GM23338 (cell line): ENCODE measurements around the gene NFIC. TPM values are rescaled to one million over a fixed set of nuclear protein-coding genes. Genes with fewer than 3 reads are reported as not detected.

Experiments used
- ATAC-seq: fragments of 200-7000 bp; cut with Tn5 transposase; 3 replicates; pipeline ENCODE4 v1.9.1; 2020
- DNase-seq: peaks from one replicate; pipeline ENCODE4 v3.0.0-alpha.2; 2015; ENCODE audit warnings: low spot score
- H2AFZ ChIP-seq: fragments of 200-600 bp; sonication (generic); 2 replicates; pipeline ENCODE4 v1.8.0; 2016; ENCODE audit warnings: antibody characterized with exemption, mild to moderate bottlenecking, moderate library complexity
- H3F3A ChIP-seq: fragments of 200-600 bp; sonication (generic); replicated peaks from 2 replicates; pipeline ENCODE4 v1.8.0; 2017; ENCODE audit warnings: antibody characterized with exemption, mixed run types, low read depth
- H3K27ac ChIP-seq: fragments of 200-600 bp; sonication (generic); 2 replicates; pipeline ENCODE4 v1.6.1; 2016; ENCODE audit warnings: low read depth
- H3K27me3 ChIP-seq: fragments of 200-600 bp; sonication (generic); 2 replicates; pipeline ENCODE4 v1.8.0; 2016; ENCODE audit warnings: mild to moderate bottlenecking, mixed run types, moderate library complexity; ENCODE audit not compliant: insufficient read depth
- H3K36me3 ChIP-seq: fragments of 200-600 bp; sonication (generic); 2 replicates; pipeline ENCODE4 v1.8.0; 2016; ENCODE audit warnings: mild to moderate bottlenecking; ENCODE audit not compliant: insufficient read depth
- H3K4me1 ChIP-seq: fragments of 200-600 bp; sonication (generic); 2 replicates; pipeline ENCODE4 v1.8.0; 2016; ENCODE audit warnings: mild to moderate bottlenecking, moderate library complexity; ENCODE audit not compliant: insufficient read depth
- H3K4me2 ChIP-seq: fragments of 200-600 bp; sonication (generic); 2 replicates; pipeline ENCODE4 v1.7.1; 2017; ENCODE audit warnings: mixed run types
- H3K4me3 ChIP-seq: fragments of 200-600 bp; sonication (generic); 2 replicates; pipeline ENCODE4 v1.6.1; 2016; ENCODE audit warnings: mixed run types
- H3K79me2 ChIP-seq: fragments of 200-600 bp; sonication (generic); replicated peaks from 2 replicates; pipeline ENCODE4 v1.8.0; 2017; ENCODE audit warnings: mild to moderate bottlenecking; ENCODE audit not compliant: insufficient read depth
- H3K9me2 ChIP-seq: fragments of 200-600 bp; sonication (generic); 2 replicates; pipeline ENCODE4 v1.8.0; 2017; ENCODE audit not compliant: insufficient read depth
- H4K20me1 ChIP-seq: fragments of 200-600 bp; sonication (generic); replicated peaks from 2 replicates; pipeline ENCODE4 v1.8.0; 2017; ENCODE audit warnings: mild to moderate bottlenecking; ENCODE audit not compliant: insufficient read depth
- H3K27ac Mint-ChIP-seq: 2 replicates; pipeline ENCODE4 v1.8.0; 2020; ENCODE audit warnings: inconsistent platforms, mild to moderate bottlenecking, moderate library complexity, mixed read lengths
- H3K27me3 Mint-ChIP-seq: 3 replicates; pipeline ENCODE4 v1.8.0; 2022; ENCODE audit warnings: low read depth, mild to moderate bottlenecking, moderate library complexity, mixed read lengths, inconsistent platforms; ENCODE audit not compliant: insufficient read depth, poor library complexity
- H3K36me3 Mint-ChIP-seq: 3 replicates; pipeline ENCODE4 v1.8.0; 2021; ENCODE audit warnings: low read depth, mild to moderate bottlenecking, inconsistent platforms, moderate library complexity, mixed read lengths
- H3K4me1 Mint-ChIP-seq: 3 replicates; pipeline ENCODE4 v1.8.0; 2020; ENCODE audit warnings: mild to moderate bottlenecking, inconsistent platforms, mixed read lengths
- H3K4me3 Mint-ChIP-seq: 3 replicates; pipeline ENCODE4 v1.8.0; 2021; ENCODE audit warnings: moderate library complexity, mild to moderate bottlenecking, inconsistent platforms, mixed read lengths
- H3K9me3 Mint-ChIP-seq: 3 replicates; pipeline ENCODE4 v1.8.0; 2020; ENCODE audit warnings: moderate library complexity, mild to moderate bottlenecking, inconsistent platforms, mixed read lengths
- CREB1 ChIP-seq: fragments of 250-450 bp; sonication (Bioruptor Pico); IDR thresholded peaks from 2 replicates; pipeline ENCODE4 v1.5.0; 2020; ENCODE audit warnings: low read depth, mild to moderate bottlenecking, moderate library complexity
- ETS1 ChIP-seq: IDR thresholded peaks from 2 replicates; pipeline ENCODE4 v1.6.1; 2016; ENCODE audit warnings: antibody characterized with exemption
- EZH2 ChIP-seq: fragments of 200-600 bp; sonication (generic); IDR thresholded peaks from one replicate; pipeline ENCODE4 v1.8.0; 2017; ENCODE audit warnings: antibody characterized with exemption, mild to moderate bottlenecking, low read depth; ENCODE audit not compliant: unreplicated experiment
- EZH2phosphoT487 ChIP-seq: fragments of 200-600 bp; sonication (generic); IDR thresholded peaks from one replicate; pipeline ENCODE4 v1.8.1; 2018; ENCODE audit warnings: antibody characterized with exemption; ENCODE audit not compliant: unreplicated experiment
- JUNB ChIP-seq: IDR thresholded peaks from one replicate; pipeline ENCODE4 v1.6.1; 2016; ENCODE audit warnings: antibody characterized with exemption; ENCODE audit not compliant: unreplicated experiment
- NANOG ChIP-seq: IDR thresholded peaks from 2 replicates; pipeline ENCODE4 v1.6.1; 2016; ENCODE audit warnings: antibody characterized with exemption, borderline replicate concordance
- POLR2AphosphoS5 ChIP-seq: IDR thresholded peaks from 2 replicates; pipeline ENCODE4 v1.6.1; 2016; ENCODE audit warnings: antibody characterized with exemption, low read depth
- STAT1 ChIP-seq: IDR thresholded peaks from one replicate; pipeline ENCODE4 v1.6.1; 2016; ENCODE audit warnings: antibody characterized with exemption; ENCODE audit not compliant: unreplicated experiment
- ZNF114 ChIP-seq: fragments of 250-450 bp; sonication (Bioruptor Pico); IDR thresholded peaks from 2 replicates; pipeline ENCODE4 v1.5.0; 2020; ENCODE audit warnings: mild to moderate bottlenecking, moderate library complexity
- ZNF331 ChIP-seq: fragments of 250-450 bp; sonication (Bioruptor Pico); IDR thresholded peaks from 2 replicates; pipeline ENCODE4 v1.5.0; 2020; ENCODE audit warnings: low read depth, mild to moderate bottlenecking, moderate library complexity
- polyA plus RNA-seq: library from polyadenylated mRNA; unstranded; fragments of >200 nt; fragmentation: Nextera tagmentation; extraction: Ambion mirVana; gene quantifications from 2 replicates; pipeline ENCODE4 v1.2.1, GENCODE V29; 2016
- total RNA-seq: library from RNA; depleted of rRNA; stranded (reverse); fragments of >200 nt; shearing (Covaris generic); gene quantifications from 2 replicates; pipeline ENCODE4 v1.2.3, GENCODE V29; 2014
- TF ChIP-seq, protein P1 (sequence below): fragments of 250-450 bp; sonication (Bioruptor Pico); IDR thresholded peaks from 2 replicates; pipeline ENCODE4 v1.5.0; 2020; ENCODE audit warnings: mild to moderate bottlenecking, moderate library complexity
- TF ChIP-seq, protein P2 (sequence below), 2 experiments: fragments of 200-600 bp in 1 of 2; sonication (generic) in 1 of 2; conservative IDR thresholded peaks; 2 replicates each; pipeline versions ENCODE4 v1.5.1 to v1.6.1; 2016 to 2017; ENCODE audit warnings: antibody characterized with exemption in 2 of 2, low read depth in 2 of 2, mild to moderate bottlenecking in 2 of 2, moderate library complexity in 1 of 2
- TF ChIP-seq, protein P3 (sequence below): IDR thresholded peaks from one replicate; pipeline ENCODE4 v1.6.1; 2018; ENCODE audit warnings: antibody characterized with exemption; ENCODE audit not compliant: unreplicated experiment

Gene NFIC
- total and polyA plus RNA-seq, 2 experiments from 2014 or later, result 1.3 to 5.3 TPM

DNA sequence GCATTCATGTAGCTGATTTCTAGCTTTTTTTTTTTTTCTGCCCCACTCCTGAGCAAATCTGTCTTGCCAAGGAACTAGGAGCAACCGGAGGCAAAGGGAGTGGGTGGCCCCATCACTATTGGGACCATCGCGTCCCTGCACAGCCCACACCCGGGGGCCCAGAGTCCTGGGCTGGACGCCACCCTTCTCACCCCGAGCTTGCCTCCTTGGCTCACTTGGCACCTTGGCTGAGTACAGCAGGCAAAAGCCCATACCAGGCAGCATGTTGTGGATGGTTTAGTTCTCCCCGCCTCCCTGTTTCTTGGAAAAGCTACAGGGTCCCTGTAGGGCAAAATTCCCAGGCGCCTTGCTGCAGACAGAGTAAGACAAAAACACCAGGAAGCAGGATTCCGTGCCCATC lies 100.3 kb downstream of the NFIC start:
- no peak overlapping the region for H3K4me3 ChIP-seq
- Mint-ChIP-seq H3K9me3 (peaks cover 29% of the 10 kb centered on the region), H3K4me1 (peaks cover 7% of the 10 kb centered on the region), H3K4me3 (no peak overlapping the region), H3K27me3 (peaks cover 44% of the 10 kb centered on the region), H3K27ac (no peak overlapping the region), H3K36me3 (peaks cover 11% of the 10 kb centered on the region; the same call in 2 of the 3 replicates)
- DNase-seq (no peak), ATAC-seq (no peak)
- peaks cover 62% of the 10 kb centered on the region for H3K27me3 ChIP-seq
- no peaks in the 10 kb centered on the region for H3K9me2 ChIP-seq
- H3F3A ChIP-seq, result peaks cover 6% of the 10 kb centered on the region; the same call in 1 of the 2 replicates
- TF ChIP-seq, protein P1, sequence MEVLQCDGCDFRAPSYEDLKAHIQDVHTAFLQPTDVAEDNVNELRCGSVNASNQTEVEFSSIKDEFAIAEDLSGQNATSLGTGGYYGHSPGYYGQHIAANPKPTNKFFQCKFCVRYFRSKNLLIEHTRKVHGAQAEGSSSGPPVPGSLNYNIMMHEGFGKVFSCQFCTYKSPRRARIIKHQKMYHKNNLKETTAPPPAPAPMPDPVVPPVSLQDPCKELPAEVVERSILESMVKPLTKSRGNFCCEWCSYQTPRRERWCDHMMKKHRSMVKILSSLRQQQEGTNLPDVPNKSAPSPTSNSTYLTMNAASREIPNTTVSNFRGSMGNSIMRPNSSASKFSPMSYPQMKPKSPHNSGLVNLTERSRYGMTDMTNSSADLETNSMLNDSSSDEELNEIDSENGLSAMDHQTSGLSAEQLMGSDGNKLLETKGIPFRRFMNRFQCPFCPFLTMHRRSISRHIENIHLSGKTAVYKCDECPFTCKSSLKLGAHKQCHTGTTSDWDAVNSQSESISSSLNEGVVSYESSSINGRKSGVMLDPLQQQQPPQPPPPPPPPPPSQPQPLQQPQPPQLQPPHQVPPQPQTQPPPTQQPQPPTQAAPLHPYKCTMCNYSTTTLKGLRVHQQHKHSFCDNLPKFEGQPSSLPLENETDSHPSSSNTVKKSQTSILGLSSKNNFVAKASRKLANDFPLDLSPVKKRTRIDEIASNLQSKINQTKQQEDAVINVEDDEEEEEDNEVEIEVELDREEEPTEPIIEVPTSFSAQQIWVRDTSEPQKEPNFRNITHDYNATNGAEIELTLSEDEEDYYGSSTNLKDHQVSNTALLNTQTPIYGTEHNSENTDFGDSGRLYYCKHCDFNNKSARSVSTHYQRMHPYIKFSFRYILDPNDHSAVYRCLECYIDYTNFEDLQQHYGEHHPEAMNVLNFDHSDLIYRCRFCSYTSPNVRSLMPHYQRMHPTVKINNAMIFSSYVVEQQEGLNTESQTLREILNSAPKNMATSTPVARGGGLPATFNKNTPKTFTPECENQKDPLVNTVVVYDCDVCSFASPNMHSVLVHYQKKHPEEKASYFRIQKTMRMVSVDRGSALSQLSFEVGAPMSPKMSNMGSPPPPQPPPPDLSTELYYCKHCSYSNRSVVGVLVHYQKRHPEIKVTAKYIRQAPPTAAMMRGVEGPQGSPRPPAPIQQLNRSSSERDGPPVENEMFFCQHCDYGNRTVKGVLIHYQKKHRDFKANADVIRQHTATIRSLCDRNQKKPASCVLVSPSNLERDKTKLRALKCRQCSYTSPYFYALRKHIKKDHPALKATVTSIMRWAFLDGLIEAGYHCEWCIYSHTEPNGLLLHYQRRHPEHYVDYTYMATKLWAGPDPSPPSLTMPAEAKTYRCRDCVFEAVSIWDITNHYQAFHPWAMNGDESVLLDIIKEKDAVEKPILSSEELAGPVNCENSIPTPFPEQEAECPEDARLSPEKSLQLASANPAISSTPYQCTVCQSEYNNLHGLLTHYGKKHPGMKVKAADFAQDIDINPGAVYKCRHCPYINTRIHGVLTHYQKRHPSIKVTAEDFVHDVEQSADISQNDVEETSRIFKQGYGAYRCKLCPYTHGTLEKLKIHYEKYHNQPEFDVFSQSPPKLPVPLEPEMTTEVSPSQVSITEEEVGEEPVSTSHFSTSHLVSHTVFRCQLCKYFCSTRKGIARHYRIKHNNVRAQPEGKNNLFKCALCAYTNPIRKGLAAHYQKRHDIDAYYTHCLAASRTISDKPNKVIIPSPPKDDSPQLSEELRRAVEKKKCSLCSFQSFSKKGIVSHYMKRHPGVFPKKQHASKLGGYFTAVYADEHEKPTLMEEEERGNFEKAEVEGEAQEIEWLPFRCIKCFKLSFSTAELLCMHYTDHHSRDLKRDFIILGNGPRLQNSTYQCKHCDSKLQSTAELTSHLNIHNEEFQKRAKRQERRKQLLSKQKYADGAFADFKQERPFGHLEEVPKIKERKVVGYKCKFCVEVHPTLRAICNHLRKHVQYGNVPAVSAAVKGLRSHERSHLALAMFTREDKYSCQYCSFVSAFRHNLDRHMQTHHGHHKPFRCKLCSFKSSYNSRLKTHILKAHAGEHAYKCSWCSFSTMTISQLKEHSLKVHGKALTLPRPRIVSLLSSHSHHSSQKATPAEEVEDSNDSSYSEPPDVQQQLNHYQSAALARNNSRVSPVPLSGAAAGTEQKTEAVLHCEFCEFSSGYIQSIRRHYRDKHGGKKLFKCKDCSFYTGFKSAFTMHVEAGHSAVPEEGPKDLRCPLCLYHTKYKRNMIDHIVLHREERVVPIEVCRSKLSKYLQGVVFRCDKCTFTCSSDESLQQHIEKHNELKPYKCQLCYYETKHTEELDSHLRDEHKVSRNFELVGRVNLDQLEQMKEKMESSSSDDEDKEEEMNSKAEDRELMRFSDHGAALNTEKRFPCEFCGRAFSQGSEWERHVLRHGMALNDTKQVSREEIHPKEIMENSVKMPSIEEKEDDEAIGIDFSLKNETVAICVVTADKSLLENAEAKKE, result no peak
- TF ChIP-seq POLR2AphosphoS5, result no peak
- no peak for TF ChIP-seq ZNF114
- no peak for TF ChIP-seq NANOG
- TF ChIP-seq, protein P2, sequence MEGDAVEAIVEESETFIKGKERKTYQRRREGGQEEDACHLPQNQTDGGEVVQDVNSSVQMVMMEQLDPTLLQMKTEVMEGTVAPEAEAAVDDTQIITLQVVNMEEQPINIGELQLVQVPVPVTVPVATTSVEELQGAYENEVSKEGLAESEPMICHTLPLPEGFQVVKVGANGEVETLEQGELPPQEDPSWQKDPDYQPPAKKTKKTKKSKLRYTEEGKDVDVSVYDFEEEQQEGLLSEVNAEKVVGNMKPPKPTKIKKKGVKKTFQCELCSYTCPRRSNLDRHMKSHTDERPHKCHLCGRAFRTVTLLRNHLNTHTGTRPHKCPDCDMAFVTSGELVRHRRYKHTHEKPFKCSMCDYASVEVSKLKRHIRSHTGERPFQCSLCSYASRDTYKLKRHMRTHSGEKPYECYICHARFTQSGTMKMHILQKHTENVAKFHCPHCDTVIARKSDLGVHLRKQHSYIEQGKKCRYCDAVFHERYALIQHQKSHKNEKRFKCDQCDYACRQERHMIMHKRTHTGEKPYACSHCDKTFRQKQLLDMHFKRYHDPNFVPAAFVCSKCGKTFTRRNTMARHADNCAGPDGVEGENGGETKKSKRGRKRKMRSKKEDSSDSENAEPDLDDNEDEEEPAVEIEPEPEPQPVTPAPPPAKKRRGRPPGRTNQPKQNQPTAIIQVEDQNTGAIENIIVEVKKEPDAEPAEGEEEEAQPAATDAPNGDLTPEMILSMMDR (conservative IDR thresholded peaks at IDR 0.05; ENCODE audit: low read depth in 2 of 2), result no peak
- TF ChIP-seq ETS1, result no peak
- TF ChIP-seq, protein P3, sequence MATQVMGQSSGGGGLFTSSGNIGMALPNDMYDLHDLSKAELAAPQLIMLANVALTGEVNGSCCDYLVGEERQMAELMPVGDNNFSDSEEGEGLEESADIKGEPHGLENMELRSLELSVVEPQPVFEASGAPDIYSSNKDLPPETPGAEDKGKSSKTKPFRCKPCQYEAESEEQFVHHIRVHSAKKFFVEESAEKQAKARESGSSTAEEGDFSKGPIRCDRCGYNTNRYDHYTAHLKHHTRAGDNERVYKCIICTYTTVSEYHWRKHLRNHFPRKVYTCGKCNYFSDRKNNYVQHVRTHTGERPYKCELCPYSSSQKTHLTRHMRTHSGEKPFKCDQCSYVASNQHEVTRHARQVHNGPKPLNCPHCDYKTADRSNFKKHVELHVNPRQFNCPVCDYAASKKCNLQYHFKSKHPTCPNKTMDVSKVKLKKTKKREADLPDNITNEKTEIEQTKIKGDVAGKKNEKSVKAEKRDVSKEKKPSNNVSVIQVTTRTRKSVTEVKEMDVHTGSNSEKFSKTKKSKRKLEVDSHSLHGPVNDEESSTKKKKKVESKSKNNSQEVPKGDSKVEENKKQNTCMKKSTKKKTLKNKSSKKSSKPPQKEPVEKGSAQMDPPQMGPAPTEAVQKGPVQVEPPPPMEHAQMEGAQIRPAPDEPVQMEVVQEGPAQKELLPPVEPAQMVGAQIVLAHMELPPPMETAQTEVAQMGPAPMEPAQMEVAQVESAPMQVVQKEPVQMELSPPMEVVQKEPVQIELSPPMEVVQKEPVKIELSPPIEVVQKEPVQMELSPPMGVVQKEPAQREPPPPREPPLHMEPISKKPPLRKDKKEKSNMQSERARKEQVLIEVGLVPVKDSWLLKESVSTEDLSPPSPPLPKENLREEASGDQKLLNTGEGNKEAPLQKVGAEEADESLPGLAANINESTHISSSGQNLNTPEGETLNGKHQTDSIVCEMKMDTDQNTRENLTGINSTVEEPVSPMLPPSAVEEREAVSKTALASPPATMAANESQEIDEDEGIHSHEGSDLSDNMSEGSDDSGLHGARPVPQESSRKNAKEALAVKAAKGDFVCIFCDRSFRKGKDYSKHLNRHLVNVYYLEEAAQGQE, result no peak
- TF ChIP-seq CREB1, result no peak
- no peak for TF ChIP-seq JUNB
- no peak for TF ChIP-seq EZH2
- TF ChIP-seq ZNF331 (CRISPR knock-in tag), result no peak
- no peak for TF ChIP-seq EZH2phosphoT487
- TF ChIP-seq STAT1, result no peak
- no peaks in the 10 kb centered on the region for H3K36me3 ChIP-seq
- H3K27ac ChIP-seq, result no peak overlapping the region
- H2AFZ ChIP-seq, result no peak overlapping the region
- no peaks in the 10 kb centered on the region for H3K79me2 ChIP-seq
- H3K4me1 ChIP-seq, result peaks cover 16% of the 10 kb centered on the region
- H3K4me2 ChIP-seq, result no peak overlapping the region
- H4K20me1 ChIP-seq, result no peaks in the 10 kb centered on the region
